HG02840 (cell line): ENCODE results near the gene CFAP99.
A peak's percentile ranks its signal among the peaks of the same experiment; 100 is the strongest.

Source experiments
- ATAC-seq: cut with Tn5 transposase; IDR thresholded peaks from one replicate; pipeline ENCODE4 v1.9.1; 2021; ENCODE audit warnings: mild to moderate bottlenecking, moderate library complexity, moderate number of reproducible peaks; ENCODE audit not compliant: unreplicated experiment, low FRiP score

Gene CFAP99

DNA sequence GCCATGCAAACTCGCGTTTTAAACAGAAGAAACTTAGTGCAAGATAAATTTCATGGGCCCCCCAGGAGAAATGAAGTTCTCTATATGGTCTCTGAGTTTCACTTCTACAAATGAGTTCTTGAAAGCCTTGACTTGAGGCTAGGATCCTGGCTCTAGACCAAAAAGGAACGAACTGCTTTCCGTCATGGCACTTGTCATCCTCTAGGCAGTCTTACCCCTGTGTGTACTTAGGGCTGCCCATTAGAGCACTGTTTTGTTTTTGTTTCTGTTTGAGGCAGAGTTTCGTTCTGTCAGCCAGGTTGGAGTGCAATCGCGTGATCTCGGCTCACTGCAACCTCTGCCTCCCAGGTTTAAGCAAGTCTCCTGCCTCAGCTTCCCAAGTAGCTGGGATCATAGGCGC, 79.2 kb downstream of the CFAP99 start:
- ATAC-seq: peak; percentile 60

DNA sequence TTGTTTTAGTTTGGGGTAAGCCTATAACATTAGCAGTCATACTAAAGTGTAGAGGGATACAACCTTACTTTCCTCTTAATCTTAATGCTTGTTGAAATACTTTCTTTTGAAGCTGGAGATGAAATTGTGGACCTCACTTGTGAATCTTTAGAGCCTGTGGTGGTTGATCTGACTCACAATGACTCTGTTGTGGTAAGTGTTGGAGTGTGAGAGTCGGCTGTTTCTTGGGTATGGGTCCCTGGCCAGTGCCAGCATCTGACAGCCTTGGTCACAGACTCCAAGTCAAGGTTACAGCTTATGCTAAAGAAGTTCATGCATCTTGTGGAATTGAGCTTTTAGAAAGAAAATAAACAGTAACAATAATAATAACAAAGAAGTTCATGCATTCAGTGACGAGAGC, 81.8 kb downstream of the CFAP99 start:
- ATAC-seq: no peak

DNA sequence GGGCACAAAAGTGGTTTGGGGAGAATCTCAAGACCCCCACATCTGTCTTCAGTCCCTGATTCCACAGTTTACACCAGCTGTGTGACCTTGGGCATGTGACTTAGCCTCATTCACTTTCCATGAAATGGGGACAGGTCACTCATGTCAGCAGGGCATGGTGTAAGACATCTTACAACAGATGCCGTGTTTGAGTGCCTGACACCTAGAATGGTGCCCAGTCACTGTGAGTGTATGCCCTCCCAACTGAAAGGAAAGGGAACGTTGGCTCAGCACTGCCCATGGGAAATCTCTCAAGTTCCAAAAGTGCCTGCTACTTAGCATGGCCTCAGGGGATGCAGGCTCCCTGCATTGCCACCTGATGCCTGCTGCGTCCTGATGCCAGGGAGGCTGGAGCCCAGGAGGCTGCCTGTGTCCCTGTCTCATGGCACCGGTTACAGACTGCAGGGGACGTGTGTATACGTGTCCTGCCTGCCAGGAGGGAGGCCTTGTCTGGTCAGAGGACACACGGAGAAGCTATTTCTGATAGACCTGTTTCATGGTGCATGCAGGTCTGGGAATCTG, 82.4 kb downstream of the CFAP99 start:
- no peak for ATAC-seq

- no peak for ATAC-seq
Measured at GRCh38 chr4:2503809-2504208, 85.1 kb downstream of the CFAP99 start.

GRCh38 chr4:2507259-2507658, 88.5 kb downstream of the CFAP99 start:
- ATAC-seq: no peak

DNA sequence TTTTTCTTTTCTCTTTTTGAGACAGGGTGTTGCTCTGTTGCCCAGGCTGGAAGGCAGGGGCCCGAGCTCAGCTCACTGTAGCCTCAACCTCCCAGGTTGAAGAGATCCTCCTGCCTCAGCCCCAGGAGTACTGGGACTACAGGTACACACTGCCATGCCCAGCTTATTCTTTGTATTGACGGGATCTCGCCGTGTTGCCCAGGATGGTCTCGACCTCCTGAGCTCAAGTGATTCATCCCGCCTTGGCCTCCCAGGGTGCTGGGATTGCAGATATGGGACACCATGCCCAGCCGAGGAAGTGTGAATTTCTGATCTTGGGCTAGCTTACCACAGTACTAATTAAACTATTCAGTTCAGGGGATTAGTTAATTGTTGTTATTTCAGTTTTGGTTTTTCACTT, 89.1 kb downstream of the CFAP99 start:
- ATAC-seq: no peak

GRCh38 chr4:2510351-2511259, 91.8 kb downstream of the CFAP99 start:
- no peak for ATAC-seq

DNA sequence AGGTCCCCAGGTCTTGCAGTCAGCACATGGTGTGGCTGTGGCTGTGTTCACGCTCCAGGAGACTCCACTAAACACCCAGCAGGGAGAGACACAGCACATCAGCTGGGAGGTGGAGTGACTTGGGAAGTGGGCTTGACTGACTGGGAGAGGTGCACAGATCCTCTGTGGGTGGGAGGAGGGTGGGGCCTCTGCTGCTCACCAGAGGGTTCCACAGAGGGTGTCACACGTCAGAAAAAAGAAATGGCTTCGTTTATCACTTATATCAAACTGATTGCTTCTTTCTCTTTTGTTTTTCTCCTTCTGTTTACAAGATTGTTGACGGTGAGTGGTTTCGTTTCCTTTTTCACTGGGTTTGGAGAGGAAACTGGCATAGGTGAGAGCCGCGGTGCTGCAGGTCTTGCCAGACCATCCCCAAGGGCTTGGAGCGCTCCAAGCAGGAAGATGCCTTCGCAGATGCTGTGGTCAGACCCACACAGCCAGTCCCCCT, 92.9 kb downstream of the CFAP99 start:
- no peak for ATAC-seq
